Measurements from ENCODE around the gene KRT86.

DNA sequence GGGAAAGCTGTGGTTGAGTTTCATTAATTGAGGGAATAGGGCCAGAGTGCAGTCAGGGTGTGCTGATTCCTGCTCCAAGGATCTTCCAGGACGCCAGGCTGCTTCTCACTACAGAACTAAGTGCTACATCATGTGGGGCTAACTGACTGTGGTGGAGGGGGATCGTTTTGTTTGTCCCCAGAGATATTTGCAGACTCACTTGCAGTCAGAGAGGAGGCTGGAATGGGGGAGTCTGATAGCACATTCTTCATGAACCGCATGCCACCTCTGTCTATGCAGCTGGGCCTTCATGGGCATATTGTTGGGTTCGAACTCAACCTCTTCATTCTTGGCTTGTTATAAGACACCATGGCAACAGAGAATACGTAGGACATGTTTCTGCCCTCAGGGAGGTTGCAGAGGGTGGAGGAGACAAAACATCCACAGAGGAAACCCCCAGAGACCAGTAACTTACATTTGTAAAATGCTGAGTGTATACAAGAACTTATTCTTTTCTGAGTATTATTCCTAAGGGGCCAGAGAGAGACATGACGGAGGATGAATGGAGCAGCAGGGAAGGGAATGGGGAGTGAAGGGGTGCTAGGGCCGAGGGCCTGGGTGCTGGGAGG lies 28.4 kb upstream of the KRT86 start:
- no peak for TF ChIP-seq CTCF (optimal IDR thresholded peaks at IDR 0.05 in 1 of 3, IDR thresholded peaks at IDR 0.05 in 1 of 3, conservative IDR thresholded peaks at IDR 0.05 in 1 of 3; ENCODE audit: extremely low read depth in 1 of 3, insufficient read depth in 2 of 3, low read length in 3 of 3)
- TF ChIP-seq EZH2 (IDR thresholded peaks at IDR 0.05; ENCODE audit: low read length): no peak

All from keratinocyte (primary cell).